Stimulated activated CD4-positive, alpha-beta T cell treated with anti-CD3 and anti-CD28 coated beads, TNF-alpha, amount 100 ng/mL, for 4 hours (primary cell): ENCODE data around the gene LHX3.
"Not testable (repeated sequence)": the region's sequence is repeated elsewhere in the genome, so short reads cannot be mapped to it uniquely, and the experiment has no call there.

ENCODE experiments used
- DNase-seq, 3 experiments: peaks; one replicate each; pipeline ENCODE4 v3.0.0-alpha.2; 2020; ENCODE audit warnings: low read depth in 3 of 3

The LHX3 gene

DNA sequence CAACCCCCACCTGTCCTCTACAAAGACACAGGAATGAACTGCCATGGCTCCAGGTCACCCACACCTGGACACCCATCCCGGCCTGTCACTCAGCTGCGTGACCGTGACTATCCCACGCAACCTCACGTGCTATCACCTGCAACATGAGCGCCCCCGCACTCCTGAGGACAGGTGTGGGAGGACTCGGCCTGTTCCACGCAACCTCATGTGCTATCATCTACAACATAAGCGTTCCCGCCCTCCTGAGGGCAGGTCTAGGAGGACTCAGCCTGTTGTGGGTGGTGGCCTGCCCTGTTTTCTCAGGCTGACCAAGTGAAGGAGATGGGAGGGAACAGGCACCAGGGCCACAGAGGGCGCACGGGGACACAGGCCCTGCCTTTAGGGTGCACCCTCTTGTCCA is 36.6 kb upstream of the LHX3 start:
- DNase-seq = no peak

DNA sequence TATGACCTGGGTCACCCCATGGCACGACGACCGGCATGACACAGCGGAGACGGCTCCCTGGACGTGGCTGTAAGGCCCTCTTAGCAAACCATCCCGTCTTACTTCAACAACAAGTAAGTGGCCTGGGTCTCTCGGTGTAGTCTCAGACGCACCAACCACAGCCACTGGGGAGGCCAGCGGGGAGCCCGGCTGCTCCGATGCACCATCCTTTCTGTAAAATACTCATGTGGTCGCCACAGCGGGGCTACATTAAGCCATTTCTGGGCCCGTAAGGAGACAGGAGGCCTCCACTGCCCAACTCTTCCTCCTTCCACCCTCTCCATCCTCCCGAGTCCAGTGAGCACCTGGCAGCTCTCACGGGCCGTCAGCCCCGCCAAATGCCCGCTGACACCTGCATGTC is 36.0 kb upstream of the LHX3 start:
- DNase-seq = no peak

DNA sequence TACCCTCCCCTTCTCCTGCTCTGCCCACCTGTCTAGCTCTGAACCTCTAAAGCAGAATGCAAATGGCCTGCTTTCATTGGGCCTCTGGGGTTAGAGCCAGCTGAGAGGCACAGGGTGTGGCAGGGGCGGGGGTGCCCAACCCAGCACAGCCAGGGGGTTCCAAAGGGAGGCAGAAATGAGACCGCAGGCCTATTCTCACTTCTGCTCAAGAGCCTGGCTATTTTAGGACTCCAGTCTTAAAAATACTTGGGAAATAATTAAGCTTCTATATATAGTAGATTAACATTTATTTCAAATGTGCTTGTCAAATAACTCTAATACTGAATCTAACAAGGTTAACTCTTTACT is 35.0 kb upstream of the LHX3 start:
- no peak for DNase-seq

DNA sequence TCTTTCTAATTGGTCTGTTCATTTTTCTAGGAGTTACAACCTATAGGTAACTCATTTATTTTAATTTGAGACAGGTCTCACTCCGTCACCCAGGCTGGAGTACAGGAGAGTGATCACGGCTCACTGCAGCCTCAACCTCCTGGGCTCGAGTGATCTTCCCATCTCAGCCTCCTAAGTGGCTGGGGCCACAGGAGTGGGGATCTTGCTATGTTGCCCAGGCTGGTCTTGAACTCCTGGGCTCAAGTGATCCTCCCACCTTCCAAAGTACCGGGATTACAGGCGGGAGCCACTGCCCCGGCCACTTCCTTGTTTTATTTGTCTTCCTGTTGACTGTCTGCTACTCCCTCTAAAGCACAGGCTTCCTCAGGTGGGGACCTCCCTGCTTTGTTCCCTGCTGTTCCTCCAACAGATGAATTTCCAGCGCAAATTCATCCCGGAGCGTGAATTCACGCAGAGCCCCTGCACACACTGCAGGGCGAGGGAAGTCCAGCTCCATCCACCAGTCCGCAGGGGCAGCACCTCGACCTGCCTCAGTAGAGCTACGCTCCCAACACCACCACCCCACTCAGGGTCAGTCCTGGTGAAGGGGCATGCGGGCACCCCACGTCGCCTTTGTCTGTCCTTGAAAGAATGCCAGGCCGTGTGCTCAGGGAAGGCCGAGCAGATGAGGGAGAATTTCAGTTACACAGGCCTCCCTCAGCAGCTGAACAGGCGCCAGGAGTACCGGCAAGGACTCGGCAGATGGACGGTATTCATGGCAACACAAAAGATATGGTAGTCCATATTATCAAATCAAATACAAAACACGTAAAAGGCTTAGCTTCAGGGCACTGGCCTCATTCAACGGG is 34.4 kb upstream of the LHX3 start:
- no peak for DNase-seq

DNA sequence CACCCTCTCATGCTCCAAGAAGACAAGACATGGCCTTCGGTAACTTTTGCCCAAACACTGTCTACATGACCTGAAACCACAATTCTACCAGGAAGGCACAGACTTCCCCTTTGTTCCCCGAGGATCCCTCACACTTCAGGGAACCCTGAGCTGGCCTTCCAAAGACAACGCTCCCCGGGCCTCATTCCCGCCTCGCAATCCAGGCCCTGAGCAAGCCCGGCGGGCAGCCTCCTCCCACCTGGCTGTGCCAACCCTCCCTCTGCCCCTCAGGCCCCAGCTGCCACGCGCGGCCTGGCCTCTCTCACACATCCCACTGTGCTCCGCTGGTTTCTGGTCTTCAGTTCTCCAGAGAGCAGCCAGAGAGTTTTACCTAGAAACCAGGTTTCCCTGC is 33.4 kb upstream of the LHX3 start:
- no peak for DNase-seq

DNA sequence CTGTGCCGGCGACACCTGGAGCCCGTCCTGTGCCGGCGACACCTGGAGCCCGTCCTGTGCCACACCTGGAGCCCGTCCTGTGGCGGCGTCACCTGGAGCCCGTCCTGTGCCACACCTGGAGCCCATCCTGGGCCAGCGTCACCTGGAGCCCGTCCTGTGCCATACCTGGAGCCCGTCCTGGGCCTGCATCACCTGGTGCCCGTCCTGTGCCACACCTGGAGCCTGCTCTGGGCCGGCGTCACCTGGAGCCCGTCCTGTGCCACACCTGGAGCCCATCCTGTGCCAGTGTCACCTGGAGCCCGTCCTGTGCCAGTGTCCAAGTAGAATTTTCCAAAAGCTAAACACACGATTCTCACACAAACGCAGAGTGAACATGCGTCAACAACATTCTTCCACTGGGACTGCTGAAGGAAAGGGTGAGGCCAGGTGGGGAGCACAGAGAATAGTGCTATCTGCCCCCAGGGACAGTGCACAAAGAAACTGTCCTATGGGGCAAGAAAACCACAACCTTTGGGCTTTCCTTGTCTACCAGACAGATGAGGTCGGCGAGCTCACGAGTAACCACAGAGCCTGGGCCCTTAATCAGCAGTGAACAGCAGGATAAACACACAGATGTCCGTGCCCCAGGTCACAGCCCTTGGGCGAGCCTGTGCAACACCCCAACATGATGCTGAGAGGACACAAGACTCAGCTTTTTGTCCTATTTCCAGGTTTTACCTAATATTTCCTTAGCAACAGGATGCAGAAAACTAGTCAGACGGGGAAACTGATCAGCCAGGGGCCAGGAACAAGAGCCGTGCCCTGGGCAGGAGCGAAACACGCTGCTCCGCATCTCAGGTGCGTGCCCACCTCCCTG is 32.8 kb upstream of the LHX3 start:
- no peak for DNase-seq

DNA sequence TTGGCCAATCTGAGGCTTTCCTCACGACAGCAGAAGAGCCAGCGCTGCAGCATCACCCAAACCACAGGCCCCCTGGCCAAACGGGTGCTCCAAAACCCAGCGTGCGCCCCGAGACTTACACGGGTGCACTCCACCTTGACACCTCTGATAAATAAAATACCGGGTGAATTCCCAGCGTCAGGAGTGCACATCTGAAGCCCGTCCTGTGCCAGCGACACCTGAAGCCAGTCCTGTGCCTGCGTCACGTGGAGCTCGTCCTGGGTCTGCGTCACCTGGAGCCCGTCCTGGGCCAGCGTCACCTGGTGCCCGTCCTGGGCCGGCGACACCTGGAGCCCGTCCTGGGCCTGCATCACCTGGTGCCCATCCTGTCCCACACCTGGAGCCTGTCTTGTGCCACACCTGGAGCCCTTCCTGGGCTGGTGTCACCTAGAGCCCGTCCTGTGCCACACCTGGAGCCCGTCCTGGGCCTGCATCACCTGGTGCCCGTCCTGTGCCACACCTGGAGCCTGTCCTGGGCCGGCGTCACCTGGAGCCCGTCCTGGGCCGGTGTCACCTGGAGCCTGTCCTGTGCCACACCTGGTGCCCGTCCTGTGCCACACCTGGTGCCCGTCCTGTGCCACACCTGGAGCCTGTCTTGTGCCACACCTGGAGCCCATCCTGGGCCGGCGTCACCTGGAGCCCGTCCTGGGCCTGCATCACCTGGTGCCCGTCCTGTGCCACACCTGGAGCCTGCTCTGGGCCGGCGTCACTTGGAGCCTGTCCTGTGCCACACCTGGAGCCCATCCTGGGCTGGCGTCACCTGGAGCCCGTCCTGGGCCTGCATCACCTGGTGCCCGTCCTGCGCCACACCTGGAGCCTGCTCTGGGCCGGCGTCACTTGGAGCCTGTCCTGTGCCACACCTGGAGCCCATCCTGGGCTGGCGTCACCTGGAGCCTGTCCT is 31.8 kb upstream of the LHX3 start:
- not testable (repeated sequence) for DNase-seq

DNA sequence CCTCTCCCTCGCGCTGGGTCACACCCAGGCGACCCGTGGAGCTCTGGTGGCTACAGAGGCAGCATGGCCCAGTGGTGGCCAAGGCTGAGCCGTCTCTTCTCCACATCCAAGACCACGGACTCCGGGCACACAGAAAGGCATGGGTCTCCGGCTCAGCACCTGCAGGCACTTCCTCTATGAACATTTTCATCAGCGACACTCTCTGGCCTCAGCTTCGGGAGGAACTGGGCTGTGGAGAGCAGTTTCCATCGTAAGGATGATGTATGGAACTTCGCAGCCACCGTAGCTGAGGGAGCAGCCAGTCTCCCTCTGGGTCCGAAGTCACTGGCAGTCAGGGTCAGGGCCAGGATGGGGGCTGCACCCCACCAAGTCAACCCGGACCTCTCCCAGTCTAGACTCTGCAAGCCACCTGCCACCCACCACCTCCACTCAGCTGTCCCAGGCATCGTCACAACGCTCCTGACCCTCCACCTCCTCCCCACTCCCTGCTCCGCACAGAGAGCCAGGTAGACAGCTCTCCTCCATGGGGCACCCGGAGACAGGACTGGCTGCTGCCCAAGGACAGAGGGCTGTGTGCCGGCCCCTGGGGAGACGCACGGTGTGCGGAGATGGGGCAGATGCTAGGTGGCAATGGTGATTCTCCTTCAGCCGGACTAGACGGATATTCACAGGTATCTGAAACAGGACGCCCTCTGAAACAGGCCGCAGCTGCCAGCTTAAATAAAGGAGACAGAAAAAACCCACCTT is 31.0 kb upstream of the LHX3 start:
- no peak for DNase-seq

DNA sequence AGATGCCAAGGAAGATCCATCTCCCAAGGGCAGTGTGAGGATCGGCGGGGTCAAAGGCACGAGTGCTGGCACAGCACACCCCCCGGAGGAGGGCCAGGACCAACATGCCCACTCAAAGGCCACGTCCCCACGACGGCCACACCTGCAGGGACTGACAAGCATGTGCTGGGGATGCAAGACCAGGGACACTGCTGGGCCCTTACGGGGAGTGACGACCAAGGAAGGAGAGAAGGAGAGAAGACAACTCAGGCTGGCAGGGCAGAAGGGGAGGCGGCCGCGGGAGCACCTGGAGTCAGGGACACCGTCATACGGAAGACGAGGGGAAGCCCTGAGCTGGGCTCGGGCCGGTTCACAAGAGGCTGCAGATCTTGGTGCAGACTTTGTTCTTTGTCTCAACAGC is 30.2 kb upstream of the LHX3 start:
- DNase-seq = no peak

DNA sequence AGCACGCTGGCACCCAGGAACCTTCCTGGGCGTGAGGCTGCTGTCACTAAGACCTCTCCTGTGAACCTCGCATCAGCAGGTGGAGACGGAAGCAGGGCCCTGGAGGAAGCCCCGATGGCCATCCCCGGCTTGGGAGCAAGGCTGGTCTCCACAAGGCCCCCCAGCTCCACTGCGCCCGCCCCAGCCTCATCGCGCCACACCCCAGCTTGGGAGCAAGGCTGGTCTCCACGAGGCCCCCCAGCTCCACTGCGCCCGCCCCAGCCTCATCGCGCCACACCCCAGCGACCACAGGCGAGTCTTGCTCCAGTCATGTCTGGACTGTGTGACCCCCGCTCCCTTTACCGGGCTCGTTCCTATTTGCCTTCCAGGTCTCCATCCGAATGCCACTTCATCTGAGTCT is 29.7 kb upstream of the LHX3 start:
- DNase-seq = no peak

DNA sequence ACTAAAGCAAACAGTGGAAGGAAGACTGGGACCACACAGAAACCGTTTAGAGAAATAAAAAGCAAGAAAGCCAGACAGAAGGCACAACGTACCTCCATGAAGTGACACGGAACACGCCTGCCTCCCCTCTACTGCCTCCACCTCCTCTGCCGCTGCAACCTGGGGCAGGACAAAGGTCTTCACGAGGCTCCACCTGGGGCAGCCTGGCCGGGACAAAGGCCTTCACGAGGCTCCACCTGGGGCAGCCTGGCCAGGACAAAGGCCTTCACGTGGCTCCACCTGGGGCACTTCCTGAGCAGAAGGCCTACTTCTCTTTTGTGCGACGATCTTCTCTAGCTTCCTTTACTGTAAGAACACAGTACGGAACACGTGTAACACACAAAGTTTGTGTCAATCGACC is 28.9 kb upstream of the LHX3 start:
- no peak for DNase-seq

DNA sequence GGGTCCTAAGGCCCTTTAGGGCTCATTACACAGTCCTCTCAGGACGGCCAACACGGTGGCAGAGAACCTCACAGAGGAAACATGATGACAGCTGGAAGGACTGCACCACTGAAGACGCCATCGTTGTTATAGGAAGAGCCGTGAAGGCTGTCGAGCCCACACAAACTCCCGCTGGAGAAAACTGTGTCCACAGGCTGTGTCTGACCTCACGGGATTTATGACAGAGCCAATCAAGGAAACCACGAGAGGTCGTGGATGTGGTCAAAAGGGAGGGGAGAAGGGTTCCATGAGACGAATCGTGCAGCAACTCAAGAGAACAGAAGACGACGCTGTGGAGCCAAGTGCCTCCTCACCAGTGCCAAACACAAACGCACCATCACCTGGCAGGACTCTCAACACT is 28.5 kb upstream of the LHX3 start:
- DNase-seq = no peak

DNA sequence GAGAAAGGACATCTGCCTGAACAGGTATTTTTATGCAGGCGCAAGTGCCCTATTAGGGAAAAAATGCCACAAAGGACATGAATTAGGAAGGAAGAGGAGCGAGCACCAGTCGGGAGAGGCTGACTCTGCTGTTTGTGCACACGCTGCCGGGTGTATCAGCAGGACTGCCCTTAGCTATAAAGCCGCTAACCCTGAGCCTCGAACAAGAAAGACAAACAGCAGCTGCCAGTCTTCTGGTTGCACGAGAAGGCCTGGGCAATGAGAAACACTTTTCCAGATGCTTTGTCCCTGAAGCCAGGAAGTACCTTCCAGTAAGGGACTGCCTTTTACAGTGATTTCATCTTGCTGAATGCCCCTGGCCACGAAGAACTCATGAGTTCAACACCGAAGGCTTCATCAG is 28.0 kb upstream of the LHX3 start:
- DNase-seq = no peak

DNA sequence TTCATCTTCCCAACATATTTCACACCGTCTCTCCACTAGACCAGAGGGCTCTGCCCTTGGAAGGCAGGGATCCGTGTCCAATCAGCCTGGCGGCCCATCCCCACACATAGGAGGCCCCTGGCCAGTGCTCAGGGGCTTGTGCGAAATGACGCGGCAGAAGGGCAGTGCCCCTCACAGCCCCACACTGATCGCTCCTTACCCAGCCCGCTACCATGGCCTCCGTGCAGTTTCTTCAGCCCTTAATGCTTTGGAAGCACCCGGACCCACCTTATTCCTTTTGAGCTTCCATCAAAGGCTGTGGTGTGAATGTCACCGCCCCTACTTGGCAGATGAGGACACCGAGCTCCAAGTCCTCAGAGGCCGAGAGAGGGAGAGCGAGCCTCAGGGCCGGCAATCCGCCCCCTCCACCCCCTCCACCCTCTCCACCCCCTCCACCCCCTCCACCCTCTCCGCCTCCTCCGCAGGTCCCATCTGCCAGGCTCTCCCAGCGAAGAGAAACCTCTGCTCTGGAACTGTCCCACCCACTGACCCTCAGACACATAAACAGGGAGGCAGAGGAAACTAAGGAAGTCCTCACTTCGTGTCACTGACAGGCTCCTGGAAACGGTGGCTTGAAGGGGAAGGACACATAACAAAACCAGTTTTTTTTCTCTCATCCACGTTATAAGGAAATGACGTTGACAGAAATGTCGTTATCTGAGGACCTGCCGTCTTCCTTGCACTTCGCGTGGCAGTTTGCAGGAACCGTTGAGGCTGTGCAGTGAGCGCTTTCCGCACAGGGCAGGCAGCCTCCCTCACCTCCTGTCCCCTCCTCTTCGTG is 26.8 kb upstream of the LHX3 start:
- DNase-seq = no peak

DNA sequence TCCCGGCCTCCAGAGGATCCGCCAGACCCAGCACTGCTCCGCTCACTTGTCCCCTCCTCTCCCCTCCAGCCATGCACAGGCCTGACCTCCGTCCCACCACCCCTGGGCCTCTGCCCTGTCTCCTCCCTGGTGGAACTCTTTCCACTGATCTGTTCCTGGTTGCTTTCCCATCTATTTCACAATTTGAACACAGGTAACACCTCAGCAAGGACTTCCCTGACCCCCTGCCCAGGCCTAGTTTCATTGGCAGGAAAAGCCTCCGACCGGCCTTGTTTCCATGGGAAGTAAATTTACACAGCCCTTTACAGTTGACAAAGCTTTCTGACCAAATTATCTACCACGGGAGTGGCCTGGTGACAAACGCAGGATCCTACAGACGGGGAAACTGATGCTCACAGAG is 25.8 kb upstream of the LHX3 start:
- DNase-seq = no peak

DNA sequence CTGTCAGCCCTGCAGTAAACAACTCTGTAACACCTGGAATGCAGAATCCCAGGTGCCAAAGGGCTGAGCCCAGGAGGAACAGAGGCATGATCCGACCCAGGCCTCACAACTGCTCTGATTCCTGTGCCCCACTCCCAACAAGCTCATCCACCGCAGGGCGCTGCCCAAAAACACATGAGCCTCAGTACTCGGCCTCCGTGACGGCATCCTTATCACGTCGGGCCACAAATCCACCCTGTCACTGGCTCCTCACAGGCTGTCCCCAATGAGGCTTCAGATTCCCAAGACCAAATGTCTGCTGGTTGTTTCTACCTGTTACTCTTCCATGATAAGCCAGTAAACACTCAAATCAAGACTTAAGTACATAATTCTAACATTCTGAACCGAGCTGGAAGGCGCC is 25.4 kb upstream of the LHX3 start:
- DNase-seq = no peak

DNA sequence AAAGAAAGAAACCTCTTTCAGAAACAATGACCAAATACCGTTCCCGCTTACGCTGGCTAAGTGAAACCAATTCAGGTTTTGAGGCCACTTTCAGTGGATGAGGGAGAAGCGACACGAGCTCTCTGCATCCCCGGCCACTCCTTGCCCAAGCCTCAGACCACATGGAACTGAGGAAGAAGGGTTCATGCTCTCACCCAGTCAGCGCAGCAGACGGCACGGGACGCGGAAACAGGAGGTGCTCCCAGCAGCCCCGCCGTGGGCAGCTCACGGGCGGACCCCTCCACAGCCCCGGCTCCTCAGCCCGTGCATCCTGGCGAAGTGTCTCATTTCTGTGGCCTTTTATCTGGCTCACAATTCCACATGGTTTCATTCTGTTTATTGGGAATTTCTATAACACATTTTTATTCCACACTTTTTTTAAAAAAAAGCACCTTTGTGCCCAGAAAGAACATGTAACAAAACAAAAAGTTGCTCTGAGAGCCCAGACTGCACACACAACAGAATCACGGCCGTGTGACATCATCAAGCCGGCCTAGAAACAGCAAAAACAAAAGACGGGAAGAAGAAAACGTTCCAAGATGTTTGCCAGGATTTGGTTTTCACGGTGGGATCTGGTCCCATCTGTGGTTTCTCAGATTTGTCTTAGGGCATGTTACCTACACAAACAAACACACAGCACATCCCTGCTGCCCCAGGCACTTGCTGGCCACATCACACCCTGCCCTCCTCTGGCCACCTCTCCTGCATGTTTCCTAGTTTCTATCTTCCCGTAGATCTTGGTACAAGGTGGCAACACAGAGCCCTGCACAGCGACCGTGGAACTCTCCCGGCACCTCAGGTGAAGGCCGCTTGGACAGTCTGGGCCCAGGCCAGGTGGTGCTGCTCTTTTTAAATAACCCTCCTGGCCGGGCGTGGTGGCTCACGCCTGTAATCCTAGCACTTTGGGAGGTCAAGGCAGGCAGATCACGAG is 24.5 kb upstream of the LHX3 start:
- no peak for DNase-seq

DNA sequence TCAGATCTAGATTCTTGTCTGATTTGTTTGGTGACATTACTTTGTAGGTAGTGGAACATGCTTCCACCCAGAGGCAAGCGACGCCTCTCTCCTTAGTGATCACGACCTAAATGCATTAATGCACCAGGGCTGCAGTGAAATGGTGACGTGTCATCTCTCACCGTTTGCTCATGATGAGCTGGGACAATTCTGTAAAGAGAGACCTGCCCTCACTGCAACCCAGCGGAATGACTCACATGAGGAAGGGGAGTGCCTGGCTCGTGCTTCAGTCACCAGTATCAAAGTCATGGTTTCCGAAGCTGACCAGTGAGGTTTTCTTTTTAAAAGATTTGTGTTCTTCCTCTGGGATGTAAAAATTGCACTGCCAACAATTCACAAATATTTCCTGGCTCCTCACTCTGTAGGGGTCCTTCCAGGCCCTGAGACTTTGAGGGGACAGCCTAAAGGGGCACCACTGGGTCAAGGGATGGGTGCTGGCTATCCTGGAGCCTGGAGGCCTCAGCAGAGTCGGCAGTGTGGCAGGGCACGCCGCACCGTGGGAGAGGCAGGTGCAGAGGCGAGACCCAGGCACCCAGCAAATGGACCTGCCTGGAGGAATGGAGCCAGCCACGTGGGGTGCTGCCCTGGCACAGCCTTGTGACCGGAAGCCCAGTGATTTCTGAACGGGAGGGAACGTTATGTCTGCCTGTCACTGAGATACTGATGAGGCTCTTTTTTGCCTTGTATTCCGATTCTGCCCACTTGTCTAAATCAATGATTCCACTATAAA is 23.4 kb upstream of the LHX3 start:
- DNase-seq = no peak
